ENCODE data around the gene CERS6.
A peak's percentile ranks its signal among the peaks of the same experiment; 100 is the strongest.

CERS6 gene

GRCh38 chr2:168685600-168686451, 229.8 kb downstream of the CERS6 start:
- DNase-seq (ENCODE audit: low read depth): no peak
- TF ChIP-seq, protein P1, sequence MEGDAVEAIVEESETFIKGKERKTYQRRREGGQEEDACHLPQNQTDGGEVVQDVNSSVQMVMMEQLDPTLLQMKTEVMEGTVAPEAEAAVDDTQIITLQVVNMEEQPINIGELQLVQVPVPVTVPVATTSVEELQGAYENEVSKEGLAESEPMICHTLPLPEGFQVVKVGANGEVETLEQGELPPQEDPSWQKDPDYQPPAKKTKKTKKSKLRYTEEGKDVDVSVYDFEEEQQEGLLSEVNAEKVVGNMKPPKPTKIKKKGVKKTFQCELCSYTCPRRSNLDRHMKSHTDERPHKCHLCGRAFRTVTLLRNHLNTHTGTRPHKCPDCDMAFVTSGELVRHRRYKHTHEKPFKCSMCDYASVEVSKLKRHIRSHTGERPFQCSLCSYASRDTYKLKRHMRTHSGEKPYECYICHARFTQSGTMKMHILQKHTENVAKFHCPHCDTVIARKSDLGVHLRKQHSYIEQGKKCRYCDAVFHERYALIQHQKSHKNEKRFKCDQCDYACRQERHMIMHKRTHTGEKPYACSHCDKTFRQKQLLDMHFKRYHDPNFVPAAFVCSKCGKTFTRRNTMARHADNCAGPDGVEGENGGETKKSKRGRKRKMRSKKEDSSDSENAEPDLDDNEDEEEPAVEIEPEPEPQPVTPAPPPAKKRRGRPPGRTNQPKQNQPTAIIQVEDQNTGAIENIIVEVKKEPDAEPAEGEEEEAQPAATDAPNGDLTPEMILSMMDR (conservative IDR thresholded peaks at IDR 0.05; ENCODE audit: low read depth, low read length): no peak
- H3K4me3 ChIP-seq (ENCODE audit: low read length): no peak overlapping the region

- no peak overlapping the region for H3K4me3 ChIP-seq (ENCODE audit: low read length)
- TF ChIP-seq, protein P1 (conservative IDR thresholded peaks at IDR 0.05; ENCODE audit: low read depth, low read length): no peak
- DNase-seq (ENCODE audit: low read depth): no peak
Measured at GRCh38 chr2:168686452-168687191, 230.6 kb downstream of the CERS6 start.

DNA sequence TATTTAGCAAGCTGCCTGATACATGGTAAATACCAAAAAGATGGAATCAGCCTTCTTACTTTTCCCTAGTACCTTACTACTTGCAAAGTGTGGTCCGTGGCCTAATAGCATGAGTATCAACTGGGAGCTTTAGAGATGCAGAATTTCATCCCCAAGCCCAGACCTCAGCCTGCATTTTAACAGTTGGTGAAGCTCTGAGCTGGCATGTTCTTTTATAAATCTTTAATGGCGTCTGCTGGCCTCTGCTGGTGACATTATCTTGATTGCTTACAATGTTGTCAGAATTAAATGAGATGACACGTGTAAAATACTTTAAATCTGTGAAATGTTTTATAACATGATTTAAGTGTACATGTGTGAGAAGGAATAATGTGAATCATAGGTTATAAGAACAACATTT, 231.2 kb downstream of the CERS6 start:
- no peak overlapping the region for H3K4me3 ChIP-seq (ENCODE audit: low read length)
- TF ChIP-seq, protein P1 (conservative IDR thresholded peaks at IDR 0.05; ENCODE audit: low read depth, low read length): peak; percentile 33
- no peak for DNase-seq (ENCODE audit: low read depth)

DNA sequence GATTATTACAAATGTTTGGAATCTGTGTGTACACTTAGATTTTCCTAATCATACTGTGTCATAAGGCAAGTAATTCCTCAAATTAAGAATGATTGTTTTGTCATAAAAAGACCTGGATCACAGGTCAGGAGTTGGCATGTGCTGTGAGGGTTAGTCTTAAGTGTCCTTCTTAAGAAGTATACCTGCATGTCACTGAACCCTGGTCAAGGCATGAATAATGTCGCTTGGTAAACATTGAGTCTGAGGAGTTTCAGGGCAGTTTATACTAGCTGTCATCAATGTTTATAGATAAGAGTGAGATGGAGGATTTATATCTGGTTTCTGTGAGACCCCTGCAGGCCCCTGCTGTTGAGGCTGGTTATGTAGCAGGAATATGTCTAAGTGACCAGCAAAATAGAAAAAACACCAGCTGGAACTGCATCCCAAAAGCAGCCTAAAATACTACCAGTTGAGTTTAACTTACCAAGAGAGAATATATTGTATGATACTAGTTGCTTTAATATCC, 234.4 kb downstream of the CERS6 start:
- TF ChIP-seq, protein P1 (conservative IDR thresholded peaks at IDR 0.05; ENCODE audit: low read depth, low read length): no peak
- H3K4me3 ChIP-seq (ENCODE audit: low read length): no peak overlapping the region
- no peak for DNase-seq (ENCODE audit: low read depth)

DNA sequence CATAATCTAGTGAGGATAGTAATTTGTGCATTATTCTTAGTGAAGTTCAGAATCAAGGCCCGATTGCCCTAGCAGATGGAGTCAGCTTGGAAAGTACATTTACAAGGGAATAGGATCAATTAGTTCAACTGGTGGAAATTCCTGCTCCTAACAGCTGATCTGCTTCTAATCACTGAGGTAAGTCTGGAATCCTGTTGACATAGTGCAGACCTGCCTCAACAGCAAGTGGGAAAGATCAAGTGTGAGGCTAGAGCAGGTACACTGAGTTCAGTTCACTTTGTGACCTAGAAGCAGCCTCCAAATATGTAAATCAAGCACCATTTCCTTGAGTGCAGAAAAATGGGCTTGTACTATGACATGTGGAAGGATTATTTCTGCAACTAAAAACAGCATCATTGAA, 235.1 kb downstream of the CERS6 start:
- no peak for DNase-seq (ENCODE audit: low read depth)
- H3K4me3 ChIP-seq (ENCODE audit: low read length): no peak overlapping the region
- TF ChIP-seq, protein P1 (conservative IDR thresholded peaks at IDR 0.05; ENCODE audit: low read depth, low read length): no peak

GRCh38 chr2:168692132-168692744, 236.2 kb downstream of the CERS6 start:
- TF ChIP-seq, protein P1 (conservative IDR thresholded peaks at IDR 0.05; ENCODE audit: low read depth, low read length): no peak
- no peak for DNase-seq (ENCODE audit: low read depth)
- H3K4me3 ChIP-seq (ENCODE audit: low read length): no peak overlapping the region
